GM19467 (cell line): ENCODE results near the gene RAD18.

Experiments
- ATAC-seq: cut with Tn5 transposase; IDR thresholded peaks from one replicate; pipeline ENCODE4 v1.9.1; 2021; ENCODE audit warnings: mild to moderate bottlenecking, moderate library complexity; ENCODE audit not compliant: unreplicated experiment

Gene RAD18

GRCh38 chr3:8985876-8986275, 22.6 kb upstream of the RAD18 start:
- no peak for ATAC-seq

- ATAC-seq: no peak
These were observed 22.1 kb upstream of the RAD18 start for GRCh38 chr3:8985411-8985831.

- no peak for ATAC-seq
These were observed 21.3 kb upstream of the RAD18 start for GRCh38 chr3:8984526-8984925.

GRCh38 chr3:8984081-8984480, 20.8 kb upstream of the RAD18 start:
- no peak for ATAC-seq

- ATAC-seq: no peak
These were observed 20.3 kb upstream of the RAD18 start for GRCh38 chr3:8983591-8983990.

GRCh38 chr3:8983026-8983425, 19.8 kb upstream of the RAD18 start:
- ATAC-seq: no peak

- no peak for ATAC-seq
These were observed 19.2 kb upstream of the RAD18 start for GRCh38 chr3:8982509-8982908.

GRCh38 chr3:8981700-8982099, 18.4 kb upstream of the RAD18 start:
- ATAC-seq: no peak

- no peak for ATAC-seq
These were observed 18.0 kb upstream of the RAD18 start for GRCh38 chr3:8981296-8981695.

- no peak for ATAC-seq
These were observed 17.5 kb upstream of the RAD18 start for GRCh38 chr3:8980756-8981257.

- ATAC-seq: no peak
These were observed 16.0 kb upstream of the RAD18 start for GRCh38 chr3:8979262-8979661.

- ATAC-seq: no peak
These were observed 15.3 kb upstream of the RAD18 start for GRCh38 chr3:8978551-8978950.

GRCh38 chr3:8976540-8977182, 13.4 kb upstream of the RAD18 start:
- no peak for ATAC-seq

- ATAC-seq: no peak
These were observed 12.1 kb upstream of the RAD18 start for GRCh38 chr3:8975081-8976020.

GRCh38 chr3:8974458-8974857, 11.2 kb upstream of the RAD18 start:
- no peak for ATAC-seq

- ATAC-seq: no peak
These were observed 9.4 kb upstream of the RAD18 start for GRCh38 chr3:8972639-8973038.

GRCh38 chr3:8970971-8971589, 7.8 kb upstream of the RAD18 start:
- ATAC-seq: no peak

GRCh38 chr3:8969241-8969640, 6.0 kb upstream of the RAD18 start:
- ATAC-seq: no peak

- no peak for ATAC-seq
These were observed 5.2 kb upstream of the RAD18 start for GRCh38 chr3:8968375-8968882.

- ATAC-seq: no peak
These were observed 4.3 kb upstream of the RAD18 start for GRCh38 chr3:8967553-8967952.

GRCh38 chr3:8966820-8967348, 3.6 kb upstream of the RAD18 start:
- no peak for ATAC-seq
